LNCAP (cell line): ENCODE measurements around the gene PIGQ.

Experiments used
- TF ChIP-seq, protein P1 (sequence below): fragments of 450-650 bp; IDR thresholded peaks from 2 replicates; pipeline ENCODE4 v1.5.1; 2017; ENCODE audit warnings: mild to moderate bottlenecking

Gene PIGQ

DNA sequence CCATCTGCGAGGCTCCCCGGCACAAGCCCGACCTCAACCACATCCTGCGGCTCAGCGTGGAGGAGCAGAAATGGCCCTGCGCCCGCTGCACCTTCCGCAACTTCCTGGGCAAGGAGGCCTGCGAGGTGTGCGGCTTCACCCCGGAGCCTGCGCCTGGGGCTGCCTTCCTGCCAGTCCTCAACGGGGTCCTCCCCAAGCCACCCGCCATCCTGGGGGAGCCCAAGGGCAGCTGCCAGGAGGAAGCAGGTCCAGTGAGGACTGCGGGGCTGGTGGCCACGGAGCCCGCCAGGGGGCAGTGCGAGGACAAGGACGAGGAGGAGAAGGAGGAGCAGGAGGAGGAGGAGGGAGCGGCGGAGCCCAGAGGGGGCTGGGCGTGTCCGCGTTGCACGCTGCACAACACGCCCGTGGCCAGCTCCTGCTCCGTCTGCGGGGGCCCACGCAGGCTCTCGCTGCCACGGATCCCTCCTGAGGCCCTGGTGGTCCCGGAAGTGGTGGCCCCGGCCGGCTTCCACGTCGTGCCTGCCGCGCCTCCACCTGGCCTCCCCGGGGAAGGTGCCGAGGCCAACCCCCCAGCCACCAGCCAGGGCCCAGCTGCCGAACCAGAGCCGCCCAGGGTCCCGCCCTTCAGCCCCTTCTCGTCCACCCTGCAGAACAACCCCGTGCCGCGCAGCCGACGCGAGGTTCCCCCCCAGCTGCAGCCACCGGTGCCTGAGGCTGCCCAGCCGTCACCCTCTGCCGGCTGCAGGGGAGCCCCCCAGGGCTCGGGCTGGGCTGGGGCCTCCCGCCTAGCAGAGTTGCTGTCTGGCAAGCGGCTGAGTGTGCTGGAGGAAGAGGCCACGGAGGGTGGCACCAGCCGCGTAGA, 22.6 kb upstream of the PIGQ start:
- TF ChIP-seq, protein P1, sequence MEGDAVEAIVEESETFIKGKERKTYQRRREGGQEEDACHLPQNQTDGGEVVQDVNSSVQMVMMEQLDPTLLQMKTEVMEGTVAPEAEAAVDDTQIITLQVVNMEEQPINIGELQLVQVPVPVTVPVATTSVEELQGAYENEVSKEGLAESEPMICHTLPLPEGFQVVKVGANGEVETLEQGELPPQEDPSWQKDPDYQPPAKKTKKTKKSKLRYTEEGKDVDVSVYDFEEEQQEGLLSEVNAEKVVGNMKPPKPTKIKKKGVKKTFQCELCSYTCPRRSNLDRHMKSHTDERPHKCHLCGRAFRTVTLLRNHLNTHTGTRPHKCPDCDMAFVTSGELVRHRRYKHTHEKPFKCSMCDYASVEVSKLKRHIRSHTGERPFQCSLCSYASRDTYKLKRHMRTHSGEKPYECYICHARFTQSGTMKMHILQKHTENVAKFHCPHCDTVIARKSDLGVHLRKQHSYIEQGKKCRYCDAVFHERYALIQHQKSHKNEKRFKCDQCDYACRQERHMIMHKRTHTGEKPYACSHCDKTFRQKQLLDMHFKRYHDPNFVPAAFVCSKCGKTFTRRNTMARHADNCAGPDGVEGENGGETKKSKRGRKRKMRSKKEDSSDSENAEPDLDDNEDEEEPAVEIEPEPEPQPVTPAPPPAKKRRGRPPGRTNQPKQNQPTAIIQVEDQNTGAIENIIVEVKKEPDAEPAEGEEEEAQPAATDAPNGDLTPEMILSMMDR, result peak; percentile 85

DNA sequence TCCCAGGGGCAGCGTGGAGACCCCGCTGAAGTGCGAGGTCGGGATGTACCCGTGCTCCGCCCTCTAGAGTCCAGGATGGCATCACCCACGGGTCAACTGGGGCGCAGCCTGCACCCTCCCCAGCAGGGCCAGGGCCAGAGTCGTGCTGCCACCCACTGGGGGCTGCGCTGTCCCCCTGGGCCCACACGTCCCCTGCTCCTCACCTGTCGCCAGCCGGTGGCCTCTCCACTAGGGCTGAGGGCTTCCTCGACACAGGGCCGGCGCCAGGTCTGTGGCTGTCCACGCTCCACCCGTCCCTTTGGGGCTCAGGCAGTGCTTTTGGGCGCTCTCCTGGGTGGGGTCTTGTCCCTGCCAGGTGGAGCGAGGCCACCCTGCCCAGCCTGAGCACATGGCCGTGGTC, 21.2 kb upstream of the PIGQ start:
- TF ChIP-seq, protein P1, result no peak

DNA sequence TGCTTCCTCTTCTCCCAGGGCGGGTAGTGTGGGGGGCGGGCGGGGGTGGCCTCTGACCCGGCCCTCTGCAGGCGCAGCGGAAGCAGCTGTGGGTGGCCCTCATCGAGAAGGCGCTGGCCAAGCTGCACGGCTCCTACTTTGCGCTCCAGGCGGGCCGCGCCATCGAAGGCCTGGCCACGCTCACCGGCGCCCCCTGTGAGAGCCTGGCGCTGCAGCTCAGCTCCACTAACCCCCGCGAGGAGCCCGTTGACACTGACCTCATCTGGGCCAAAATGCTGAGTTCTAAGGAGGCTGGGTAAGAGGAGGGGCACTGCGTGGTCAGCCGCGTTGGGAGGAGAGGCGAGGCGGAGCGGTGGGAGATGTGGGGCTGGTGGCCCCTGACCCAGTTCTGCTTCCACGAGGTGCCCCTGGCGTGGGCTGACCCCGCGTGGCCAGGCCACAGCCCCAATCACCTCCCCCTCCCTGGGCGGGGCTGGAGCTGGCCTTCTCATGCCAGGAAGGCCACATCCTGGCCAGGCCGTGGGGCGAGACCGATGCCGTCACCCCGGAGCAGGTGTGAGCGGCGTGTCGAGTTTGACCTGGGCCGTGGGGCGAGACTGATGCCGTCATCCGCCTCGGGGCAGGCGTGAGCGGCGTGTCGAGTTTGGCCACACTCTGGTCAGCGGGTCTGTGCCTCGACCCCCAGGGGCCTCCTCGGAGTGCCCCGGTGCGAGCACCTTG, 20.1 kb upstream of the PIGQ start:
- TF ChIP-seq, protein P1, result peak; percentile 16; the same call in 1 of the 2 replicates

DNA sequence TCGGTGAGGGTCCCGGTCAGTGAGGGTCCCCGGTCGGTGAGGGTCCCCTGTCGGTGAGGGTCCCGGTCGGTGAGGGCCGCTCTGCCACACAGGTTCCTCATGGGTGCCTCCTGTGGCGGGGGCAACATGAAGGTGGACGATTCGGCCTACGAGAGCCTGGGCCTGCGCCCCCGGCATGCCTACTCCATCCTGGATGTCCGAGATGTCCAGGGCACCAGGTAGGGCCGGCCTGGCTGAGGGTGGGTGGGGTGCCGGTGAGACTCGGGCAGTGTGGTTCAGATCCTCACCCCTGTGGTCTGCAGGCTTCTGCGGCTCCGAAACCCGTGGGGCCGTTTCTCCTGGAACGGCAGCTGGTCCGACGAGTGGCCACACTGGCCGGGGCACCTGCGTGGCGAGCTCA, 18.6 kb upstream of the PIGQ start:
- TF ChIP-seq, protein P1, result no peak

DNA sequence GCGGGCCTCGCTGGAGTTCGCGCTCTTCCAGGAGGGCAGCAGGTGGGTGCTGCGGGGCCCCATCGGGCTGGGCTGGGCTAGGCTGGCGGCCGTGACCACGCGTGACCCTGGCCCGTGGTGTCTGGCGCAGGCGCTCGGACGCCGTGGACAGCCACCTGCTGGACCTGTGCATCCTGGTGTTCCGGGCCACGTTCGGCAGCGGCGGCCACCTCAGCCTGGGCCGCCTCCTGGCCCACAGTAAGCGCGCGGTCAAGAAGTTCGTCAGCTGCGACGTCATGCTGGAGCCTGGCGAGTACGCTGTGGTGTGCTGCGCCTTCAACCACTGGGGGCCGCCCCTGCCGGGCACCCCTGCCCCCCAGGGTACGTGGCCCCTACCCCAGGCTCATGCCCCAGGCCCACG, 17.6 kb upstream of the PIGQ start:
- TF ChIP-seq, protein P1, result no peak

DNA sequence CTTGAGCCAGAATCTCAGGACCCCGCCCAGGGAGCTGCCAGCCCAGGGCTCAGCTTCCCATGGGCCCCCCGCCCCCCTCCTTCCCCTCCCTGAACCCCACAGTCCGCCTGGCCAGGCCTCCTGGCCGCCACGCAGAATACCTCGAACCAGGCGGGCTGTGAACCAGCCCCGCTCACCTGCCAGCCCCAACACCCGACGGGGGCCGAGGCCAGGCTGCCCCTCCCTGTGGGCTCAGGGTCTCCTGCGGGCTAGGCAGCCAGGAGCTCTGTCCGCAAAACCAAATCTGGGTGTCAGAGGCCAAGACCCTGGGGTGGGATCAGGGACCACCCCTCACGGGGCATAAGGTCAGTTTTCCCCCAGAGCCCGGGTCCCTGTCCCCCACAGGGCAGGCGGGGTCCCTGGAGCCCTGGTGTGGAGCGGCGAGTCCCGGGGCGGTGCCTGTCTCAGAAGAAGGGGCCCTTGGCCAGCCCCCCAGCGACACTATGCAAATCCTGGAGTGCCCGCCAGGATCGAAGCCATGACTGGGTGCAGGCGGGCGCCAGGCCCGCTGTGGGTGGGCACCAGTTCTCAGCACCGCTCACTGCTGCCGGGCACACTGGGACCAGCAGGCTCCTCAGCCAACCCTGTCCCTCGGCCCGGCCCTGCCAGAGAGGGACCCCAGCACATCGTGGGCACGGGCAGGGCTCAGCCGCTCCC, 16.0 kb upstream of the PIGQ start:
- TF ChIP-seq, protein P1, result no peak

DNA sequence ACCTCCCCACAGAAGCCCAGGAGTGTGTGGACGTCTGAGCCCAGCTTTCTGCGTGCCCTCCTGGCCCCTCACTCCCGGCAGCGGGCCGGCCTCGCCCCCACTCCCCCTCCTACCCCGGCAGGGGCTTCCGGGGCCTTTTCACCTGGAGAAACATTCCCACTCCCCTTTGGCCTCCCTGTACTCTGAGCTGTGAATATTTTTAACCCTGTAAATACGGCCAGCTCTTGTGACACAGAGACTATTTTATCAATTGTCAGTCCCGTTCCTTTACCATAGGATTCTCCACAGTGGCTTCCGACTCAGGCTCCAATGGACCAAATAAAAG, 15.5 kb upstream of the PIGQ start:
- TF ChIP-seq, protein P1, result no peak
